HG03378 (cell line): ENCODE measurements around the gene PRR16.
"Not testable (repeated sequence)": the region's sequence is repeated elsewhere in the genome, so short reads cannot be mapped to it uniquely, and the experiment has no call there.

Experiments used
- ATAC-seq: cut with Tn5 transposase; IDR thresholded peaks from one replicate; pipeline ENCODE4 v1.9.1; 2021; ENCODE audit warnings: mild to moderate bottlenecking, moderate library complexity; ENCODE audit not compliant: unreplicated experiment

PRR16 gene

DNA sequence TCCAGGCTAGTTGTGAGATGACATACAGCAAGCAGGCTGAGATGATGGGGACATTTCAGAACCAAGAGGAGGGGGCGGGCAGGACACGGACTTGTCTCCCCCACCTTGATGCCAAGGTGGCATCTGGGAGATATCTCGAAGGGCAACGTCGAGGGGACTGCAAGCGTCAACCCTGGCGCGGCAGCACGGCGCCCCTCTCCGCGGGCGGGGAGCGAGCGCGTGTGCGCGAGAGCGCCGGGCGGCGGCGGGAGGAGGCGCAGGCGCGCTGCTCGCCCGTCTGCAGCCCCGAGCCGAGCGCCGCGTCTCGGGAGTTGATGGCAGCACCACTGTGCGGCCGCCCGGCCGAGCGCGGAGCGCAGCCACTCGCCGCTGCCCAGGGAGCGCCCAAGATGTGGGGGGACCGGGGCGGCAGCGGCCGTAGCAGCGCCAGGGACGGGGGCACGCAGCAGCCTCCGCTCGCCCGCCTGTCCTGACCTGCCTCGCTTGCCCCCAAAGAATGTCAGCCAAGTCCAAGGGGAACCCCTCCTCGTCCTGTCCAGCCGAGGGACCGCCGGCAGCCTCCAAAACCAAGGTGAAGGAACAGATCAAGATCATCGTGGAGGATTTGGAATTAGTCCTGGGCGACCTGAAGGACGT lies at the start of gene PRR16:
PRR16 (plus strand) TSS at position 310 of the 636 bp plus-strand sequence.
- peak; percentile 55 for ATAC-seq

- no peak for ATAC-seq
Observed at GRCh38 chr5:120415985-120416384, 48.1 kb upstream of the PRR16 start.

- no peak for ATAC-seq
Observed at GRCh38 chr5:120419127-120419526, 45.0 kb upstream of the PRR16 start.

DNA sequence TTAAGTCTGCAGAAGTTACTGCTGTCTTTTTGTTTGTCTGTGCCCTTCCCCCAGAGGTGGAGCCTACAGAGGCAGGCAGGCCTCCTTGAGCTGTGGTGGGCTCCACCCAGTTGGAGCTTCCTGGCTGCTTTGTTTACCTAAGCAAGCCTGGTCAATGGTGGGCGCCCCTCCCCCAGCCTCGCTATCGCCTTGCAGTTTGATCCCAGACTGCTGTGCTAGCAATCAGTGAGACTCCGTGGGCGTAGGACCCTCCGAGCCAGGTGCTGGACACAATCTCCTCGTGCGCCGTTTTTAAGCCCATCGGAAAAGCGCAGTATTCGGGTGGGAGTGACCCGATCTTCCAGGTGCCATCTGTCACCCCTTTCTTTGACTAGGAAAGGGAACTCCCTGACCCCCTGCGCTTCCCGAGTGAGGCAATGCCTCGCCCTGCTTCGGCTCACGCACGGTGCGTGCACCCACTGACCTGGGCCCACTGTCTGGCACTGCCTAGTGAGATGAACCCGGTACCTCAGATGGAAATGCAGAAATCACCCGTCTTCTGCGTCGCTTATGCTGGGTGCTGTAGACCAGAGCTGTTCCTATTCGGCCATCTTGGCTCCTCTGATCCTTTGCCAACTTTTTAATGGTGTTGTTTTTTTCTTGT lies 37.3 kb upstream of the PRR16 start:
- not testable (repeated sequence) for ATAC-seq

DNA sequence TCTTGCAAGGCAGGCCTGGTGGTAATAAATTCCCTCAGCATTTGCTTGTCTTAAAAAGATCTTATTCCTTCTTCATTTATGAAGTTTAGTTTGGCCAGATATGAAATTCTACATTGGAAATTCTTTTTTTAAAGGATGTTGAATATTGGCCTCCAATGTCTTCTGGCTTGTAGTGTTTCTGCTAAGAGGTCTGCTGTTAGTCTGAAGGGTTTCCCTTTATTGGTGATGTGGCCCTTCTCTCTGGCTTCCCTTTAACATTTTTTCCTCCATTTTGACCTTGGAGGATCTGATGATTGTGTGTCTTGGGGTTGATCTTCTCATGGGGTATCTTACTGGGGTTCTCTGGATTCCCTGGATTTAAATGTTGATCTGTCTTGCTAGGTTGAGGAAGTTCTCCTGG lies 33.5 kb upstream of the PRR16 start:
- no peak for ATAC-seq

GRCh38 chr5:120432861-120433260 lies 31.2 kb upstream of the PRR16 start:
- no peak for ATAC-seq

DNA sequence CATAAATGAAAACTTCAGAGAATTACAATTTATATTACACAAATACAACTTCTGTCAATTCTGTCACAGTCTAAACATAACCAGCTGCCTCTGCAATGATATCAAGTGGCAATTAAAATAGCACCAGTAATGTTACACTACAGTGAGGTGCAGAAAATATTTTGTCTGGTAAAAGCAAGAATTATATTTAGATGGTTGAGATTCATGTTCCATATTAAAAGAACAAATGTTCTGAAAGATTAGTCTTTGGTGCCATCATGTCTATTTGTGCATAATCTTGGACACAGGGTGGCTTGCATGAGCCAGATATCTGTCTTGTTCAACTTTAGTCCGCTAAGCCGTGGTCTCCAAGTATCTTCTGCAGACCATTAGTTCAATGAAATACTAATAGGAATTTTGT lies 29.0 kb upstream of the PRR16 start:
- ATAC-seq, result no peak

DNA sequence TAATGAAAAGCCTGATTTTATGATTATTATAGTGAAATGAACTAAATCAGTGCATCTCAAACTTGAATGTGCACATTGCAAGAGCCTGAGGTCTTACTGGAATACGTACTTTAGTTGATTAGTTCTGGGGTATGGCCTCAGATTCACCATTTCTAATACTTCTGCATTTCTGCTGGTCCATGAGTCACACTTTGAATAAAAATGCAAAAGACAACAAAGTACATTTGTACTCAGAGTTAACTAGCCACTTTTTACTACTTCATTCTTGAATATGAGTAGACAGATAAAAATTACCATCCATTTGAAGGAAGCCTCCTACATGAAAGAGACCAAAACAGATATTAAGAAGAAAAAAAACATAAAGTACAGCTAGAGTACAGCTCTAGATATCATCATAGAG lies 27.1 kb upstream of the PRR16 start:
- ATAC-seq, result no peak

DNA sequence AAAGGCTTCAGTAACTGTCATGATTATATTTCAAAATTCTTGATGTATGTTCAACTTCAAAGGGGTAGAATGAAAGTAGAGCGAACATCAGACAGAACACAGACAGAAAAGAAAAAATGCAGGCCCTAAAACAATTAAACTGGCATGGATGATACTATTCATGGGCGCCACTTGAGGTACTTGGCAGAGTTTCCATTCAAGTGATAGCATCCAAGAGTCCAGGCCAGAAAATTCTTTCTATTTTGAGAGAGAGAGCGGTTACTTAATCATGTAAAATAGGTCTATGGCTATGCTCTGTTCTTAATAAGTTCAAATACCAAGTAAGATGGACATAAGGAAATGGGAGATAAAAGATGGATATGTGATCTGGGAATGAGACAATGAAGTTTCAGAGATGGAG lies 21.4 kb upstream of the PRR16 start:
- no peak for ATAC-seq

GRCh38 chr5:120443607-120444006 lies 20.5 kb upstream of the PRR16 start:
- ATAC-seq, result no peak

DNA sequence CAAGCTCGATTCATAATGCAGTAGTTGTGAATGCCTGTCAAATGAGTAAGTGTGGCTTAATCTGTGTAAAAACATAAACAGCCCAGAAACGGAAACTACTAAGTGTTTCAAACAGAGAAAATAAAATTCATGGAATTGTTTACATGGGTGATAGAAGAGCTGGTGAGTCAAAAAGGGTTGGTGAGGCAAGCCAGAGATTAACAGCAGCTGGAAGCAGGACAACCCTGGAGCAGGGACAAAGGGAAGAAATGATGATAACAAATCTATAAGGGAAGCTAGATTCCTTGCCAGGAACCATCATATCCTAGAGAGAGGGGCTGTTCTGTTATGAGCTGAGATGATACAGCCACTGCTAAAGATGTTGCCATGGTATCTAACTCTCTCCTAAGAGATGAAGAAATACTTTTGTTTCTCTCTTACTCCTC lies 18.0 kb upstream of the PRR16 start:
- no peak for ATAC-seq

- ATAC-seq, result no peak
Observed at GRCh38 chr5:120446901-120447300, 17.2 kb upstream of the PRR16 start.

GRCh38 chr5:120447706-120448239 lies 16.3 kb upstream of the PRR16 start:
- ATAC-seq, result no peak

DNA sequence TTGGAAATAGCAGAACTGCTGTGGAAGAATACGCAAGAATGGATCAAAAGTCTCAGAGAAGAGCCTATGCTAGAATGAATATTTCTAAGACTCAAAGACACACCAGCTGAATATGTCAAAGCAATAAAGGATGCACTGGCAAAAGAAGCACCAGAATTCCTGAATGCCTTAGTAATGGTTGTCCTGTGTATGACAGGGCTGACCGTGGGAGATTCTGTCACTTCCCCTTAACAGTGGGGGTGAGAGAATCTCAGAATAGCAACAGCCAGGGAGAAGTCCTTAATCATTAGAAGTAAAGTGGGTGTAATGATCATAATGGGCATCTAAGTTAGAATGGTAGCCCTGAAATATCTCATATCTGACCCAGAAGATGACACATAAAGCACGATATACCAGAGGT lies 14.6 kb upstream of the PRR16 start:
- no peak for ATAC-seq

- ATAC-seq, result no peak
Observed at GRCh38 chr5:120450910-120451309, 13.2 kb upstream of the PRR16 start.

DNA sequence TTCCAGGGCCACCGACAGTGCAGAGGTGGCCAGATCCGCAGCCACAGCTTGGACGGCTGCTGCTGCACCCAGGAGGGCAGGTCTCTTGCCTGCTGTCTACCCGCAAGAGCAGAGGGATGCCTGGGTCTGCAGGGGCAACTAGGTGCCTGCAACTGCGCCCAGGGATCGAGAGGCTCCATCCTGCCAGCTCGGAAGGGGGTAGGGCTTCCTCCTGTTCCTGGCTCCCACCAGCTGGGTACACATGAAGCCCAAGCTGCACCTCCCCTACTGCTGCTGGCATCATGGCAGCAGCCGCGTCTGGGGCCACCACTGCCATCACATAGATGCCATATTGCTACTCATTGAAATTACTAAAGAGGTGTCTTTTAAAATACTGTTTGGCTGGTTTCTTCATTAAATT lies 12.7 kb upstream of the PRR16 start:
- no peak for ATAC-seq

- no peak for ATAC-seq
Observed at GRCh38 chr5:120452471-120452870, 11.6 kb upstream of the PRR16 start.

DNA sequence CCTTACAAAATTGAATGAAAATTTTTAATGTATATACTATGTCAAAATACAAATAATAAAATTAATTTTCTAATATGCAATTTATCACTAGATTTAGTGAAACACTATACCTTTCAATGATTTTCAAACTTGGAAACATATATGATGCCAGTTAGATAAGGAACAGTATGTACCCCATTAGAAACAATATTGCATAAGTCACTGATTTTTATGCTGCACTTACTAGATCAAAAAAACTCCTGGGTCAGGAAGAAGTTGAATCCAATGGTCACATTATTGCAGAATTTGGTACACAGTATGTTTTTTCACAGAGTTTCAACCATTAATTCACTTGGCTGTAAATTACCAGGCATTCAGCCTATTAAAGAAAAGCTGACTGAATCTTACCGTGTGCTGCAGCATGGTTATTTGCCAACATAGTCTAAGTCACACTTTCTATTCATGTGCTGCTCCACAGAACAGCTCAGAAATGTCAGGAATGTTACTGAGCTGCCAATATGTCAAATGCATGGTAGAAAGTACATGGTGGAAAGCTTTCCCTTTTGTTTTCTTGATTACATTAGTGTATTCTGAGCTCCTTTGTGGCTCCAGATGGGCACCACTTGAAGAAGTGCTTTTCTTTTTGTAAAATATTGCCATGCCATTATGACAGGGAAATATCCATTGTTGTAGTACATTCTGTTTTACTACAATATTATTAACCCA lies 9.9 kb upstream of the PRR16 start:
- no peak for ATAC-seq

GRCh38 chr5:120456006-120456405 lies 8.1 kb upstream of the PRR16 start:
- no peak for ATAC-seq

DNA sequence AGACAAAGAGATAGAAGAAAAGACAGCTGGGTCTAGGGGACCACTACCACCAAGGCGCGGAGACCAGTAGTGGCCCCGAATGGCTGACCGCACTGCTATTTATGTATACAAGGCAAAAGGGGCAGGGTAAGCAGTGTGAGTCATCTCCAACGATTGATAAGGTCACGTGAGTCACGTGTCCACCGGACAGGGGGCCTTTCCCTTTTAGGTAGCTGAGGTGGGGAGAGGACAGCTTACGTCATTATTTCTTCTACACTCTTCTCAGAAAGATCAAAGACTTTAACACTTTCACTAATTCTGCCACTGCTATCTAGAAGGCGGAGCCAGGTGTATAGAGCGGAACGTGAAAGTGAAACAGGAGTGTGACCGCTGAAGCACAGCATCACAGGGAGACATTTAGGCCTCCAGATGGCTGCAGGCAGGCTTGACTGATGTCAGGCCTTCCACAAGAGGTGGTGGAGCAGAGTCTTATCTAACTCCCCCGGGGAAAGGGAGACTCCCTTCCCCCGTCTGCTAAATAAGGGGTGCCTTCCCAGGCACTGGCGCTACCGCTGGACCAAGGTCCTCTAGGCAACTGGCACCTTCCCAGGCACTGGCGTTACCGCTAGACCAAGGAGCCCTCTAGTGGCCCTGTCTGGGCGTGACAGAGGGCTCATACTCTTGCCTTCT lies 6.1 kb upstream of the PRR16 start:
- ATAC-seq, result peak; percentile 96

DNA sequence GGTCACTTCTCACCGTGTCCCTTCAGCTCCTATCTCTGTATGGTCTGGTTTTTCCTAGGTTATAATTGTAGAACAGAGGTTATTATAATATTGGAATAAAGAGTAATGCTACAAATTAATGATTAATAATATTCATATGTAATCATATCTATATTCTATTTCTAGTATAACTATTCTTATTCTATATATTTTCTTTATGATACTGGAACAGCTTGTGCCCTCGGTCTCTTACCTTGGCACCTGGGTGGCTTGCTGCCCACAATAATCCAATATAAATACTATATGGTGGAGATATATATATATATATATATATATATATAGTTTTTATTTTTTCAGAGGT lies 5.6 kb upstream of the PRR16 start:
- ATAC-seq, result not testable (repeated sequence)

- no peak for ATAC-seq
Observed at GRCh38 chr5:120461251-120461650, 2.8 kb upstream of the PRR16 start.
